ENCODE results near the gene REPS1. TPM values are rescaled to one million over a fixed set of nuclear protein-coding genes. Genes with fewer than 3 reads are reported as not detected.

REPS1 gene
- polyA plus RNA-seq, 3 donors, result 11.9 to 36.6 (median 14.0) TPM

DNA sequence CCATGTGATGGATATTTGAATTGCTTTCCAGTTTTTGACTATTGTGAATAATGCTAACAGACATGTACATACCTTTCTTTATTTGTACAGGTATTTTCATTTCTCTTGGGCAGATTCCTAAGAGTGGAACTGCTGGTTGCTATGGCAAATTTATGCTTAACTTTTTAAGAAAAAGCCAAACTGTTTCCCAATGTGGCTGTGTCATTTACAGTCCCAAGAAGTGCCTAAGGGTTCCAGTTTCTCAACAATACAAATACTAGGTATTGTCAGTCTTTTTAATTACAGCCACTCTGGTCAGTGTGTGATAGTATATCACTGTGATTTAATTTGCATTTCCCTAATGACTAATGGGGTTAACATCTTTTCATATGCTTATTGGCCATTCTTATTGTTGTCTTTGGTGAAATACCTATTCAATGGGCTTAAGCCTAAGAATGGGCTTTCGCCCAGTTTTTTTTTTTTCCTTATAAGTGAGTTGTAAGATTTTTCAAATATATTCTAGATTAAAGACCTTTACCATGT lies 10.3 kb downstream of the REPS1 start:
- no peak overlapping the region for H3K27ac Mint-ChIP-seq
- Histone ChIP-seq H3K27ac (ENCODE audit: low read depth in 1 of 2, low read length in 2 of 2) (no peak overlapping the region), H3K4me1 (ENCODE audit: control insufficient read depth in 1 of 2, insufficient read depth in 2 of 2, low read length in 2 of 2) (peaks cover 4 to 10% of the 10 kb centered on the region in 2 donors), H3K9ac (ENCODE audit: insufficient read depth, low read length, poor library complexity, severe bottlenecking) (no peak overlapping the region), H3K27me3 (ENCODE audit: control insufficient read depth in 2 of 2, insufficient read depth in 2 of 2, low read length in 2 of 2) (no peaks in the 10 kb centered on the region), H3K4me3 (replicated peaks in 1 of 3; ENCODE audit: low read depth in 2 of 3, low read length in 3 of 3) (no peak overlapping the region), H4K20me1 (ENCODE audit: insufficient read depth, low read length) (peaks cover 86% of the 10 kb centered on the region), H2AFZ (ENCODE audit: insufficient read depth, low read depth, low read length, poor library complexity, severe bottlenecking) (no peak overlapping the region), H3K36me3 (replicated peaks in 1 of 2; ENCODE audit: control insufficient read depth in 1 of 2, insufficient read depth in 2 of 2, low read length in 2 of 2) (no peaks in the 10 kb centered on the region), H3K4me2 (replicated peaks; ENCODE audit: extremely low read depth, low read length, poor library complexity, severe bottlenecking) (no peak overlapping the region), H3K9me3 (replicated peaks in 1 of 2; ENCODE audit: control insufficient read depth in 1 of 2, insufficient read depth in 1 of 2, low read length in 2 of 2) (no peaks in the 10 kb centered on the region), H3K79me2 (ENCODE audit: insufficient read depth, low read length) (peaks cover 98% of the 10 kb centered on the region)
- no CpG with 5 or more reads among the region's 1 CpG for WGBS (ENCODE audit: insufficient coverage)
- no peaks in the 10 kb centered on the region for H3K36me3 Mint-ChIP-seq
- no peaks in the 10 kb centered on the region for H3K9me3 Mint-ChIP-seq
- H3K27me3 Mint-ChIP-seq (ENCODE audit: low read depth in 3 of 3), result no peaks in the 10 kb centered on the region
- intact Hi-C loops (cut with micrococcal nuclease), result no loop called here
- TF ChIP-seq, protein P1, sequence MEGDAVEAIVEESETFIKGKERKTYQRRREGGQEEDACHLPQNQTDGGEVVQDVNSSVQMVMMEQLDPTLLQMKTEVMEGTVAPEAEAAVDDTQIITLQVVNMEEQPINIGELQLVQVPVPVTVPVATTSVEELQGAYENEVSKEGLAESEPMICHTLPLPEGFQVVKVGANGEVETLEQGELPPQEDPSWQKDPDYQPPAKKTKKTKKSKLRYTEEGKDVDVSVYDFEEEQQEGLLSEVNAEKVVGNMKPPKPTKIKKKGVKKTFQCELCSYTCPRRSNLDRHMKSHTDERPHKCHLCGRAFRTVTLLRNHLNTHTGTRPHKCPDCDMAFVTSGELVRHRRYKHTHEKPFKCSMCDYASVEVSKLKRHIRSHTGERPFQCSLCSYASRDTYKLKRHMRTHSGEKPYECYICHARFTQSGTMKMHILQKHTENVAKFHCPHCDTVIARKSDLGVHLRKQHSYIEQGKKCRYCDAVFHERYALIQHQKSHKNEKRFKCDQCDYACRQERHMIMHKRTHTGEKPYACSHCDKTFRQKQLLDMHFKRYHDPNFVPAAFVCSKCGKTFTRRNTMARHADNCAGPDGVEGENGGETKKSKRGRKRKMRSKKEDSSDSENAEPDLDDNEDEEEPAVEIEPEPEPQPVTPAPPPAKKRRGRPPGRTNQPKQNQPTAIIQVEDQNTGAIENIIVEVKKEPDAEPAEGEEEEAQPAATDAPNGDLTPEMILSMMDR (IDR thresholded peaks at IDR 0.05), result no peak
- H3K4me3 Mint-ChIP-seq, result no peak overlapping the region
- peaks cover 43% of the 10 kb centered on the region for H3K4me1 Mint-ChIP-seq
- DNase-seq, result no peak

DNA sequence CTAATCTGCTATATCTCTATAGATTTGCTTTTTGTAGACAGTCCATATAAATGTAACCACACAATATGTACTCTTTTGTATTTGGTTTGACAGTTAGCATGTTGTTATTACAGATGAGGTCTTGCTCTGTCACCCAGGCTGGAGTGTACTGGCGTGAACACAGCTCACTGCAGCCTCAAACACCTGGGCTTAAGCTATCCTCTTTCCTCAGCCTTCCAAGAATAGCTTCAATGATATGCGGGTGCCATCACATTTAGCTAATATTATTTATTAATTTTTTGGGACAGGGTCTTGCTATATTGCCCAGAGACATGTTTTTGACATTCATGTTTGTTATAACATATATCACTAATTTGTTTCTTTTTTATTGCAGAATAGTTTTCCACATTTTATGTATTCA lies 10.8 kb downstream of the REPS1 start:
- H3K9ac ChIP-seq (ENCODE audit: insufficient read depth, low read length, poor library complexity, severe bottlenecking), result no peak overlapping the region
- no peak for DNase-seq
- H3K4me1 ChIP-seq (ENCODE audit: control insufficient read depth in 1 of 2, insufficient read depth in 2 of 2, low read length in 2 of 2), result peaks cover 4 to 10% of the 10 kb centered on the region in 2 donors
- Mint-ChIP-seq H3K27ac (no peak overlapping the region), H3K4me1 (peaks cover 45% of the 10 kb centered on the region), H3K4me3 (no peak overlapping the region), H3K36me3 (no peaks in the 10 kb centered on the region), H3K27me3 (ENCODE audit: low read depth in 3 of 3) (no peaks in the 10 kb centered on the region), H3K9me3 (no peaks in the 10 kb centered on the region)
- WGBS (ENCODE audit: insufficient coverage), result 80% methylated on average over 1 of the region's 2 CpGs
- peaks cover 86% of the 10 kb centered on the region for H4K20me1 ChIP-seq (ENCODE audit: insufficient read depth, low read length)
- no peak overlapping the region for H3K27ac ChIP-seq (ENCODE audit: low read depth in 1 of 2, low read length in 2 of 2)
- H3K9me3 ChIP-seq (replicated peaks in 1 of 2; ENCODE audit: control insufficient read depth in 1 of 2, insufficient read depth in 1 of 2, low read length in 2 of 2), result no peaks in the 10 kb centered on the region
- no peaks in the 10 kb centered on the region for H3K36me3 ChIP-seq (replicated peaks in 1 of 2; ENCODE audit: control insufficient read depth in 1 of 2, insufficient read depth in 2 of 2, low read length in 2 of 2)
- no peak overlapping the region for H3K4me3 ChIP-seq (replicated peaks in 1 of 3; ENCODE audit: low read depth in 2 of 3, low read length in 3 of 3)
- H3K4me2 ChIP-seq (replicated peaks; ENCODE audit: extremely low read depth, low read length, poor library complexity, severe bottlenecking), result no peak overlapping the region
- peaks cover 98% of the 10 kb centered on the region for H3K79me2 ChIP-seq (ENCODE audit: insufficient read depth, low read length)
- TF ChIP-seq, protein P1 (IDR thresholded peaks at IDR 0.05), result no peak
- no peak overlapping the region for H2AFZ ChIP-seq (ENCODE audit: insufficient read depth, low read depth, low read length, poor library complexity, severe bottlenecking)
- intact Hi-C loops (cut with micrococcal nuclease), result no loop called here
- H3K27me3 ChIP-seq (ENCODE audit: control insufficient read depth in 2 of 2, insufficient read depth in 2 of 2, low read length in 2 of 2), result no peaks in the 10 kb centered on the region
